ENCODE data around the gene ITGA11.

Gene ITGA11

DNA sequence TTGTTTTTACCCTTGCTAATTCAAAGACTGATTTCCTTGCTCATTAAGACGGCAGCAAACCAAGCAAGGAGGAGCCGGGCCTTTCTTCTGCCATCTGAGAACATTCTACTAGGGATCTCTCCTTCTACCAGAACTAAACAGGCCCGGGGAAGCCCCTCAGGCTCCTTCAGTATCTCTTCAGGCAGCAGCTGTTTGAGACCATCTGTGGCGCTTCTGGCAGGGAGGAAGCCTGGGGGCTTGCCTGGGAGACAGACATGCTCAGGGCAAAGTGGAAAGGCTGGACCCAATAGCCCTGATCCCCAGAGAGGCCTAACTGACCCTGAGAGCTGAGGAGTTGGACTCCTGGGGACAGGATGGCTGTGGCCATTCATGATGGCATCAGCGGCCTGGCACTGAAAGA is 86.5 kb downstream of the ITGA11 start:
- DNase-seq = no peak

DNA sequence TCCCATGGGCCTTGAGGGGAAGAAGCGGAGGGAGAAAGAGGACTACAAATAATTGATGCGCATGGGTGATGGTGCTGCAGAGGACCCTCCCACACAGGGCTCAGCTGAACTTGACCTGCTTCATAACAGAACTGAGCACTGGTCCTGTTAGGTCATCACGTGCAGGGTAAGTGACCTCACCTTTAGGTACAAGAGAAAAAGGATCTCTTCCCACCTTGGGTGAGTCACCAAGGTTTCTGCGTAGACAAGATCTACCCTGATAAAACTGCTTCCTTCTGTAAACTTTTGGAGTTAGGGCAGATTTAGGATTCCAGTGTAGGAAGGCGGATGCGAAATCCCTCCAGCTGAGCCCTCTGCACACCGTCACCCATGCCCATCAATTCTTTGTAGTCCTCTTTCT is 87.4 kb downstream of the ITGA11 start:
- no peak for DNase-seq

DNA sequence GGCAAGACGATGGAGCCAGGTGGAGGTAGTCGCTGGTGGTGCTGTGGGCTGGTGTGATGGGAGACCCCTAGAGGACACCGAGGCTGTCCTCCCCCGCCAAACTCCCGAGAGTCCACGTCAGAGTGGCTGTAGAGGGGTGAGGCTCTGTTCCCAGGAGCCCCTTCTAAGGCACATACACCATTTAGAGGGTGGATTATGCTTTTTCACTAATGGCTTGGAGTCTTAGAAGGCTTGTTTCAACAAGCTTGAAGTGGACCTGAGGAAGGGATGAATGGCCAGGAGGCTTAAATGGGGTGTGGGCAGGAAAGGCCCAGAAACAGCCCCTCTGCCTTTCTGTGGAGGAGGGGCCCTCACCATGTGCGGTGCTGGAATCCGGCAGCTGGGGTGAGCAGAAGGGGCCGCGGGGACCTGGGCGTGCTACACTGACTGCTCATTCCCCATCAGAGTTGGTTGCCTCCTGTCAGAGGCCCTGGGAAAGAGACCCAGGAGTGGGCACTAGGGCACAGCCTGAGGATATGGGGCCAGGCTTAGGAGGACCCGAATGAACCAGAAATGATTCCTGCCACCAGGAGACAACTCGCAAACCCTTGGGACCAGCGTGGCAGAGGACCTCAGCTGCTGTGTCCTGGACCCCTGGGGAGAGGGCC is 88.3 kb downstream of the ITGA11 start:
- no peak for DNase-seq

DNA sequence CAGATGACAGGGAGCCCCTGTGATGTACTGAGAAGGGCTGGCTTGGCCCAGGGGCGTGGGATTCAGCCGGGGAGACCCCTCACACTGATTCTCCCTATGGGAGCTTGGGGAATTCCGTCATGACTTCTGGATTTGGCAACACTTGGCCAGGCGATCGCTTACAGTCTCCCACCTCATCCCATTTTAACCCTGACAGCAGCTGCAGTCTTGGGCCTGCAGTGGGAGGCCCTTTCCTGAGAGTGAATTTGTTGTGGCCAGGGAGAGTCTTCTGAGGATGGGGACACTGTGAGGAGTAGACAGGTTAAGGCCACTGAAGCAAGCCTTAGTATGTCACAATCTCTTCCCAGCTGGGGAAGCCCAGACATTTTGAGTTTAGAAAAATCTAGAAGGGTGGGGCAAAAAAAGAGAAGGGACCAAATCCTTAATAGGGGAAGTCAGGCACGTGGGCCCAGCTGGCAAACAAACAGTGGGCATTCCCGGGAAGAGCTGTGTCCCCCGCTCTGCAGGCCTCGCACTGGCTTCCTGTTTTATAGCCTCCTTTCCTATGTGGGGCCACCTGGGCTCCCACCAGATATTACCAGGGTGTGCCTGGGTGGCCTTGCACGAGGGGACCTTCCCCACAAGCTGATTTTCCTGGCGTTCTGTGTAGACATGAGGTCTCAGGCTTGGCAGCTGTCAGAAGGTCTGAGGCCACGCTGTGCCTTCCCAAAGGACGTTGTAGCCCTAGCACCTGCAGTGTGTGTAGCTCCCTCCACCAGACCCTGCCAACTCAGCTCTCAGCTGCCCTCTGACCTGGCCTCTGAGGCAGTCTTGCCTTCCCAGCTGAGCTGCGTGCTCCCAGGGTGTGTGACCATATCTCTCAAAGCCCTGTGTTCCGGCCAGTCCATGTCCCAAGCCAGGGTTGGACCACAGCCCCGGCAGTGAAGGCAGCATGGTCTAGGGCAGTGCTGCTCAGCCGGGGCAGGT is 89.9 kb downstream of the ITGA11 start:
- no peak for DNase-seq

DNA sequence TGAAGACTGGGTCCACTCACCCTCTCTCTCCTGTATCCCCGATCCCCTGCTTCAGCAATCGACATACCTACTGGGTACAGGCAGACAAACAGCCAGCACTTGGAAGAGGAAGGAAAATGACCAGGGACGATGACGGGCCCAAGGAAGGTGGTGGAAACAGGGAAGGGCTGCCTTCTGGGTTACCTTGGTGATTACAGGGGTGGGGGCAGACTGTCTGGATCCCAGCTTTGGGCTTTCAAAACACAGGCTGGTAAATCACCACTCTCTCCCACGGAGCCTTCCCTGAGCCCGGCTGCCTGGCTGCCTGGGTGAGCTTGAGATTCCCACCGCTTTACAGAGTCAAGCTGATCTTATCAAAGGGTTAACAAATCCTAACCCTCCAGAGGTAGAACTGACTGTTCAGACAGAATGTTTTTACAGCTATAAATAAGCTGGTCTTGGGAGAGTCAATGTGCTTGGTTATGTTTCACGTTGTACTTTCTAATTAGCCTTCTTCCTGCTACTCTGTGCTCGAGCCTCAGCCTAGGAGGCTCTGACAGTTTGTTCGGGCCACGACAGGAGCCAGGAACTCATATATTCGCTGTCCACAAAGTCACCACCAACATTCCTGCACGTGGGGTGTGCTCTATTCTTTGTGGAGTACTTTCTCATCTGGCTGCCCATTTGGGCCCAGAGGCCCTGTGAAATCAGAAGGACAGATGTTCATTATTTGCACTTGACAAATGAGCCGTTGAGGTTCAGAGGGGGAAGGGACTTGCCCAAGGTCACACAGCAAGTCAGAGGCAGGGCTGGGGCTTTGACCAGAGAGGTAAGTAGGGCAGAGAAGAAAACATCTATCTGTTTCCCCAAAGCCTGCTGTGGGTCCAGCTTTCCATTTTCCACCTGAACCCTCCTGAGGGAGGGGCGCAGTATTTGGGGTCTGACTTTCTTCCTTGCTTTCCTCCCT is 91.0 kb downstream of the ITGA11 start:
- no peak for DNase-seq

DNA sequence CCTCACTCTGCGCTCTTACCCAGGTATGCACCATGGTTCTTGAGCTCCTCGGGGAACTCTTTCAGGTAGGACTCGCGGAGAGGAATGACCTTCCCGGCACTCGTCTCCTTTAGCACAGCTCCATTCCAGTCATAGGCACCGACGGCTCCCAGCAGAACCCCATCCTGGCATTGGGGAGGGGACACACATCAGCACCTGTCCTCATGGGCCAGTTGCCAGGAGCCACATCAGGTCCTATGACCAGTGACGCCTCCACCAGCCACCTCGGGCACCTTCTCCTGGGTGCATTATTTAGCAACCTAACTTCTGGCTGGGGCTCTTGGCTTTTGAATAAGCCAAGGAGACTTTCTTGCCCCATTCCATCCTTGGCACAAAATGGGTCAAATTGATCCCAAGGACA is 92.5 kb downstream of the ITGA11 start:
- DNase-seq = no peak

DNA sequence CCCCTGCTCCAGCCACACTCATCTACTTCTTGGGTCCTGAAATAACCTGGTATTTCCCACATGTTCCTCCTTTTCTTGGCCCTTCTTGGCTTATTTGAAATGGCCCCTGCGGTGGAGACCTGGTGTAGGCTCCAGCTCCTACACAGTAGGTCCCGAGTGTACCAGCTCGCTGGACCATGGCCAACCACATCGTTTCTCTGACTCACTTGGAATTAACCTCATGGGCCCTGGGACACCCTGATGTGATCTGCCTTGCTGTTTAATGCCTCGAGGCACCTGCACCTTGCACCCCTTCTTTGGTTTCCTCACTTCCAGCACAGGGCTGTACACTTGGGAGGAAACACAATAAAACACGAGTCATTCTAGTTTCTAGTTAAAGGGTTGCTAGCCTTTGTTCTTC is 94.1 kb downstream of the ITGA11 start:
- DNase-seq = no peak

DNA sequence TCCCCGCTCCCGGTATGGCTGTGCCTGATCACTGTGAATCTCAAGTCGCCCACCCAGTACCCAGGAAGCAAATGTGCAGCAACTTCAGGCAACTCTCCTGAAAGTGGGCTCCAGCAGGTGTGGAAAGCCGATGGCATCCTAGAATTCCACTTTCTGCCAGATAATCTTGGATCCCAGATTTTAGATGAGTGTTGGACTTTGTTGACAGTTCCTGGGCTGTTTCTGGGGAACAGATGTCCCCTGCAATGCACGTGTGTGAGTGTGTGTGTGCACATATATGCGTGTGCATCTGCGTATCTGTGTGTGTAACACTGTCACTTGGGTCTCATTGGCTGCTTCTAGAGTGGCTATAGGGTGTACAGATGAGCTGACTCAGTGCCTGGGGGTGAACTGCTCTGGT is 95.4 kb downstream of the ITGA11 start:
- no peak for DNase-seq

DNA sequence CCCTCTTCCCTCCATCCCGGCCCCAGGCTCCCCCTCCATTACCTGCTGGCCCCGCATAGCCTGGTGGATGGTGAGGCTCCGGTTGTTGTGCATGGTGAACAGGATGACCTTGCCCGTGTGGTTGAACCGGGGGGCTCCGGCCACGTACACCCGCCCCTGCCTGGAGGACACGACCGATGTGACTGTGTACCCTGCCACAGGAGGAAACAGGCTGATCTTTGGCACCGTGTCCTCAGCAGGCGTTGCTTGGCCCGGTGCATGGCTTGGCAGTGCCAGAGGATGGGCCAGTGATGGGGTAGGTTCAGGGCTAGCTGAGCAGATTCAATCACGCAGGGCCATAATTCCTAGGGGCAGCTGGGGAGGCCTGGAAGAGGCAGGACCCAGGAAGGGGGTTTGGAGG is 96.3 kb downstream of the ITGA11 start:
- DNase-seq = no peak

DNA sequence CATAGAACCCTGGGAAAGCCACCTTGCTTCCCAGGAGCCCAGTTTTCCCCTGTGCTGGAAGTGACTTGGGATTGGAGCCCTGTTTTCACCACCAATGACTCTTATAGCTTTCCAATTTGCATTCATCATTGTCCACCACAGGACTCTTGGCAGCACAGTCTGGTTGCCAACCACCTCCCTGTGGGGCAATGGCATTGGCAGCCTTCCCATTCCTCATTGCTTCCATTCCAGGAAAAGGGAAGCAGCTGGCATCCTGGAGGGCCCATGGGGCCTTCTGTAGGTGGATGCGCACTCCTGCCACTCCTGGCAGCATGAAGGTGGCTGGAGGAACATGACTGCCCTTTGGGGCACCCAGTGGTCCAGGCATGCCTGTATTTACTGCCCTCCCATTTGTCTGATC is 96.7 kb downstream of the ITGA11 start:
- no peak for DNase-seq

DNA sequence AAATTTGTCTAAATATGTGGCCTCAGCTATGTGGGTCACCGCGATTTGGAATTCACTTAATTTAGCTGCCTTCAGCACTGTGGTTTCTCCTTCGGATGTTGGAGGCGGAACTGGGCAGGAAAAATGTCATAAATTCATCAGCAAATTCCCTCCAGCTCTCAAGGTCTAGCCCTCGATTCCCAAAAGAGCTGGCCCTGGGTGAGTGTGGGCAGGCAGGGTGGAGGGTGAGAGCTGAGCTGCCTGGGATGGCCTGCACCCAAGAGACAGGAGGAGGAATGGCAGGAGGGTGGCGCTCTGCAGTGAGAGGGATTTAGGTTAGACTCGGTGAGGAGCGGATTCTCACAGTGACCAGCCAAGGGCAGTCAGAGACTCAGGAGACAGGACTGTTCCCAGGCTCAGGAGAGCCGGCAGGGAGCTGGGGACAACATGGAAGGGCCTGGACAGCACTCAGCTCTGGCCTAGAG is 97.3 kb downstream of the ITGA11 start:
- no peak for DNase-seq

DNA sequence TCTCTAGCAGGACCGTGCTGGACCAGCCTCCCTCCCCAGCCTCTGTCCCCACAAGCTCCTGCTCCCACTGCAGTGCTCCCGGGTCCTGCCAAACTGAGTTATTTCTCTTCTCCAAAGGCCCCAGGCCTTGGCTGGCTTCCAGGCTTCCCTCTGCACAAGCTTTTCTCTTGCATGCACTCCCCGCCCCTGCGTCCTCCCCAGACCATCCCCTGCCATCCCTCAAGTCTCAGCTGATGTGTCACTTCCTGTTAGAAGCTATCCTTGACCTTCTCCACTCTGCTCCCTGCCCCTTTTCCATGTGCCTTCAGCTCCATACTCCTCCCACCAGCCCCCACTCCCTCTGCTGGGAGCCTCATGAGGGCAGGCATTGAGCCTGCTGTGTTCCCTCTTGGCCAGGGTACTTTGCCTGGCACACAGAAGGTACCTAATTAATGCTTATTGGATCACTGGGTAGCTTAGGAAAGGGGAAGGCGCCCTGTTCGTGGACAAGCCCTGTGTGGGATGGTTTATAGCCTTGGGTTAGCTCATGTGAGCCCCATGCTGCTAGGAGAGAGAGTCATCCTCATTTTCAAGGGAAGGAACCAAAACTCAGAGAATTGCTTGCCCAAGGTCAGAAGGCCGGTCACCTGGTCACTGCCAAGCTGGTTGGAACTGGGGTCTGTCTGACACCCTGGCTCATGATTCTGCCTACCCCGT is 98.0 kb downstream of the ITGA11 start:
- DNase-seq = no peak

DNA sequence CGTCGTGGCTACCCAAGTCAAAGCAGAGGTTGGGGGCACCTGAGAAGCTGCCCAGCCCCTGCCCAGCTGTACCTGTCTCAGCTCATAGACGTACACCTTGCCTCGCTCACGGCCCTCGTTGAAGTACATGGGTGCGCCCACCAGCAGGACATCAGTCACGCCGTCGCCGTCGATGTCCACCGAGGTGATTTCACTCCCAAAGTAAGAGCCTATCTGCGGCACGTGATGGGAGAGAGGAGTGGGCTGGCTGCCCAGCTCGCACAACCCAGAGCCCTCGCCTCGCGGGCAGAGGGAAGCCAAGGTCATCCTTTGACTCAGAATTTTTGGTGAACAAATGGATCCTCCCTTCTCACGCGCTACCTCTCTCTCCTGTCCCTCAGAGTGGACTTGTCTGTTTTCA is 99.7 kb downstream of the ITGA11 start:
- no peak for DNase-seq

DNA sequence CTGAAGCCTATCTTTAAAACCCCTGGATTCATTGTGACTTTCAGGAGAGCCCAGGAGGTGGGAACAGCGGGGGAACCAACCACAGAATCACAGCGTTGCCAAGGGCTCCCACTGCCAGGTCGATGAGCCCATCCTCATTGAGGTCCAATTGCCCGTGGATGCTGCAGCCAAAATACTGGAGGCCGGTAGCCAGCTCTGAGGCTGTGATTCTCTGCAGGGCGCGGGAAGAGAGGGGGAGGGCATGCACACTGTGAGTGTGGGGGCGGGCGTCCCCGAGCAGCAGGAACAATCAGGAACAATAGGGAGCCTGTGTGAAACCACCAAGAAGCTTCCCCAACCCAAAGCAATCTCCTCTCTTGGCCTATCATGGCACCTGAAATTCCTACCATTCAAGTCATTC is 101.1 kb downstream of the ITGA11 start:
- DNase-seq = no peak

DNA sequence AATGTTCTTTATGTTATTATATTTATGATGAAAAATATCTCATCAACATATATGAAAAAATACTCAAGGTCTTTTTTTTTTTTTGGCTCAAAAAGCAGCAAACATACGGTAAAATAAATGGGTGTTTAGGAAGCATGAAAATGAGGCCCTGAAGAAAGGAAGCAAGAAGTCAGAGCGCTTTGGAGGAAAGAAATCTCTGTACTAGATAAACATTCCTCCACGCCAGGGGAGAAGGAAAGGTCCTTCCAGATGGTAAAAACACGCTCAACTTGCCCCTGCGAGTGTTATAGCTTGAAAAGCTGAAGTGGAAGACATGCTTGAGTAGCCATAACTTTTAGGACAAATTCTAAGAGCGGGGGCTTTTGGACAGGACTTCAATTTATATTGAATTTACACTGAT is 101.5 kb downstream of the ITGA11 start:
- DNase-seq = no peak

DNA sequence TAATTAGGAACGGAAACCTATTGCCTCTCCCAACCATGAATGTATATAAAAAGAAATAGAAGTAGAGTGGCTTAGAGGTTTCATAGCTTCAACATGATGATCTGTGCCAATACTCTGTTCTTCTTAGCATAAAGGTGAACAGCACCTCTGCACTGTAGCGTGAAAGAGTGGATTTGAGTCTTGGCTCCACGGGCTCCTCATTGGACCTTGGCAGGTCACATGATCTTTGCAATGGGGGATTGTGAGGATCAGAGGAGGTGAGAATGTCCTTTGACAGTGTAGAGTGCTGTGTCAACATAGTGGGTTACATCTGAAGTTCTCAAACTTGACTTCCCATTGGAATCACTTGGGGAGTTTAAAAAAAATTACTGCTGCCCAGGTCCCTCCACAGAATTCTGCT is 103.0 kb downstream of the ITGA11 start:
- DNase-seq = no peak

DNA sequence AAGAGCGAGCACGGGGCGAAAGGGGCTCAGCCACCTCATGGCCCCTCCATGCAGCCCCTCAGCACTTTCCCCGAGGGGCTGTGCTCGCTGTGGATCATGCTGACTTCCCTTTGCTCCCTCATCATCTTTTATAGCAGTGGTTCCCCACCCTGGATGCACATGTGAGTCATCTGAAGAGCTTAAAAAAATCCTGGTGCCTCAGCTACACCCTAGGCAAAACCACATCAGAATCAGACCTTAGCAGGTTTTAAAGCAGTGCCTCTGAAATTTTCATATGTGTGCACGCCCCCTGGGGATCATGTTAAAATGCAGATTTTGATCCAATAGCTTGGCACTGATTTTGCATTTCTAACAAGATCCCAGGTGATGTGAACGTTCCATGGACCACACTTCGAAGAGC is 103.5 kb downstream of the ITGA11 start:
- DNase-seq = no peak

DNA sequence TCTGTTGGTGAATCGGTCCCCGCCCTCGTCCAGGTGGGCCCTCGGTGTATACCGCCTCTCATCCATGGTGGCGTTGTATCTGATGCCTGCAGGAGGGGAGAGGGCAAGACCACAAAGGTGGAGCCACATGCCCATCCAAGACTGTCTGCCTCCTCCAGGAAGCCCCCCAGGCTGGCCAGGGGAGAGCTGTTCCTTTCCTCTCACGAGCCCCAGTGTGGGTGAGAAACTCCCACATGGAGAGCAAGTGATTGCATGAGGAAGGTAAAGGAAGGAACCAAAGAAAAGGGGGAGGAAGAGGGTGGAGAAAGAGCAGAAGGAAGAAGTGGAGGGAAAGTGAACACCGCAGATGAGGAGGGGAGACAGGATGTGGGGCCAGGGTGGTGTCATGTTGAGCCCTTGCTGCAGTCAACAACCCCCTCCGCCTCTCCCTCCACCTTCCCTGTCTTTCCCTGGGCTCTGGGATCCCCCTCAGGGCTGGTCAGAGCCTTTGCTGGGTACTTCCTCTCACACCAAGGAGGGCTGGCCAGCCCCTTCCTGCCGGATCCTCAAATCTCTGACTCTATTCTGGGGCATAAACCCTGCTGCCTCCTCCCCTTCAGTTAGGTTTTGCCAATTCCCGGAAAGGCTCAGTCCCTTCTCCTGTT is 105.1 kb downstream of the ITGA11 start:
- DNase-seq = no peak

DNA sequence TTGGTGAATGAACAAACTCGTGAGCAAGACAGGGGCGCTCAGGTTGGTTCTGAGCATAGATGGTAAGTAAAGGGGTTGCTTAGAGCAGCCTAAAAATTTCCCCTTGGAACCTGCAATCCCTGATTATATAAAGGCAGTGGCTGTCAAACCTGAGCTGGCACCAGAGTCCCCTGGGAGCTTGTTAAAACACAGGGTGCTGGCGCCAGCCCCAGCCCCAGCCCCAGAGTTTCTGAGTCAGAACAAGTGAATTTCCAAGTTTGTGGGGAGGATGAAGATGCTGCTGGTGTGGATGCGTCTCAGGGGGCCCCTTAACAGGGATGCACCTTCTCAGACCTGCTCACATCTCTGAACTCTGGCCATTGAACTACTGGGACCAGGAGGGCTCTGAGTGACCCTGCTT is 106.2 kb downstream of the ITGA11 start:
- DNase-seq = no peak

DNA sequence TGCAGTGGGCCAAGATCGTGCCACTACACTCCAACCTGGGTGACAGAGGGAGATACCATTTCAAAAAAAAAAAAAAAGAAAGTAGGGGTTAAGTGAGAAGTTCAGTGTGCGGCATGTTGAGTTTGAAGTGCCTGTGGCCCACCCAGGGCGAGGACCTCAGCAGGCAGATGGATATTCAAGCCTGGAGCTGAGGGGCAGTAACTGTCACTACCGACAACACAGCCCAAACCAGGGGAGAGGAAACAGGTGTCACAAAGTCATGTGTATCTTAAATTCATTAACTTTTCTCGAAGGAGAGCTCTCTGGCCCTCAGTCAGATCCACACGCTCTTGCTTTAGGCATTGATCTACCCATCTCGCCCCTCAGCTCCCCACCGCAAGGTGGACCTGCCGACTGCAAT is 109.2 kb downstream of the ITGA11 start:
- no peak for DNase-seq

DNA sequence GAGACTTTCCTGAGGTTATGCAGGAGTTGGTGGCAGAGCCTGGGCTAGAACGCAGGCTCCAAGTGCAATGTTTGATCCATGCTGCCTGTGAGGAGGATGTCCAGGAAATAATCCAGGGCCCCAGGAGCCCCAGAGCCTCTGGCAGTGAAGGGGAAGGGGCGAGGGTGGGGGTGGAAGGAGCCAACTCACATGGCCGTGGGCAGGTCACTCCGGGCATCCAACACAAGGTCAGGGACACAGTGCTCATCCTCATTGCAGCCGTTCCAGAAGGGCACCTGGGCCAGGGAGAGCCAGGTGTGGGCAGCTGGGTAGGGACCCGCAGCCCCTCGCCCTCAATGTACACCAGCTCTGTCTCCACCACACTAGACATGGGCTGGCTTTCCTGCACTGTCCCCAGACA is 110.7 kb downstream of the ITGA11 start:
- DNase-seq = no peak

DNA sequence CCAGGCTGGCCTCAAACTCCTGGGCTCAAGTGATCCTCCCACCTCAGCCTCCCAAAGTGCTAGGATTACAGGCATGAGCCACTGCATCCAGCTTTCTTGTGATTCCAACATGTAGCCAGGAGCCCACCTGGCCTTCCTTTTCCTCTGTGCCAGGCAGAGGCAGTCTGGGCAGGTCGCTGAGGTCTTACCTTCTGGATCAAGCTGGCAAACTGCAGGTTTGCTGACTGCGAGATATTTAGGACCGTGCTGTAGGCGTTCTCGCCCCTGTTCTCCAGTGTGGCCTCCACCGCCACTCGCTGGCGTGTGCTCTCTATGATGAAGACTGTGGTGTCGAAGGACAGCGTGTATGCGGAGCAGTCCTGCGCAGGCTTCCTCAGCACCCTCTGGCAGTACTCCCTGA is 112.0 kb downstream of the ITGA11 start:
- DNase-seq = no peak

Data from NCI-H187 treated with DMSO at 0.1 percent for 48 hours (cell line).